BLaER1 treated with 17β-estradiol and CSF1 and Interleukin-3, amounts not matched to agents 10 nM and 100 nM (cell line): ENCODE data around the gene PINLYP.
"Not testable (repeated sequence)": the region's sequence is repeated elsewhere in the genome, so short reads cannot be mapped to it uniquely, and the experiment has no call there.

Experiments
- H3K27ac ChIP-seq, 11 experiments: shearing (Covaris generic); formaldehyde crosslinking; 2 replicates each; pipeline ENCODE4 v1.8.1; 2022
- H3K27me3 ChIP-seq, 11 experiments: shearing (Covaris generic); formaldehyde crosslinking; 2 replicates each; pipeline ENCODE4 v1.8.1; 2022
- H3K36me3 ChIP-seq, 11 experiments: shearing (Covaris generic); formaldehyde crosslinking; 2 replicates each; pipeline ENCODE4 v1.8.1; 2022
- H3K4me1 ChIP-seq, 10 experiments: shearing (Covaris generic); formaldehyde crosslinking; 2 replicates each; pipeline ENCODE4 v1.8.1; 2022
- H3K4me2 ChIP-seq, 11 experiments: shearing (Covaris generic); formaldehyde crosslinking; 2 replicates each; pipeline ENCODE4 v1.8.1; 2022
- H3K4me3 ChIP-seq, 10 experiments: shearing (Covaris generic); formaldehyde crosslinking; 2 replicates each; pipeline ENCODE4 v1.8.1; 2022
- H3K9ac ChIP-seq, 11 experiments: shearing (Covaris generic); formaldehyde crosslinking; 2 replicates each; pipeline ENCODE4 v1.8.1; 2022
- H3K9me3 ChIP-seq, 11 experiments: shearing (Covaris generic); formaldehyde crosslinking; replicated peaks in 1 of 11; 2 replicates each; pipeline ENCODE4 v1.8.1; 2022
- H4K20me1 ChIP-seq, 11 experiments: shearing (Covaris generic); formaldehyde crosslinking; 2 replicates each; pipeline ENCODE4 v1.8.1; 2022
- Cebpa-rat ChIP-seq, 11 experiments: shearing (Covaris generic); IDR thresholded peaks; 2 replicates each; pipeline ENCODE4 v1.8.1; 2022

Gene PINLYP

DNA sequence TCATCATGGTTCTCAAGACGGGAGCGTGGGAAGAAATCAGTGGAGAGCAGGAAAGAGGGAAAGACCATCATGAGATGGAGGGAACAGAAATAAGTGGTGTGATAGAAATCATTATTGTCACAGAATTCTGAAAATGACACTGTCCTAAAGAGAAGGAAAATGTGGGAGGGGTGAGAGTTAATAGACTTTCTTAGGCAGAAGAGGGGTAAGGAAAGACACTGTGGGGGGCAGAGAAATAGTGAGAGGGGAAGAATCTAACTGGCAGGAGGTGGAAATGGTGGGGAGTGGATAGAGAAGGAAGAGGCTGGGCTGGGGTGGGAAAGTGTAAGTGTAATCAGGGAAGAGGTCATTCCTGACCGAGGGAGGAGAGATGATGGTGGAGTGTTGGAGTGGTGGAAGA lies 3.2 kb downstream of the PINLYP start:
- Histone ChIP-seq H3K4me2 (peak overlapping the region in 8 of 11 experiments; percentile 69 to 97 (median 82); a peak in 3 of 22 replicates), H3K27me3 (no peaks in the 10 kb centered on the region), H3K9ac (no peak overlapping the region), H3K4me3 (no peak overlapping the region), H4K20me1 (no peaks in the 10 kb centered on the region), H3K9me3 (no peaks in the 10 kb centered on the region), H3K36me3 (peaks cover 0 to 7% (median 4%) of the 10 kb centered on the region in 11 experiments; a peak in 11 of 22 replicates), H3K27ac (no peak overlapping the region), H3K4me1 (peaks cover 58 to 78% (median 68%) of the 10 kb centered on the region in 10 experiments)
- TF ChIP-seq Cebpa-rat (IDR thresholded peaks at IDR 0.05), result no peak

DNA sequence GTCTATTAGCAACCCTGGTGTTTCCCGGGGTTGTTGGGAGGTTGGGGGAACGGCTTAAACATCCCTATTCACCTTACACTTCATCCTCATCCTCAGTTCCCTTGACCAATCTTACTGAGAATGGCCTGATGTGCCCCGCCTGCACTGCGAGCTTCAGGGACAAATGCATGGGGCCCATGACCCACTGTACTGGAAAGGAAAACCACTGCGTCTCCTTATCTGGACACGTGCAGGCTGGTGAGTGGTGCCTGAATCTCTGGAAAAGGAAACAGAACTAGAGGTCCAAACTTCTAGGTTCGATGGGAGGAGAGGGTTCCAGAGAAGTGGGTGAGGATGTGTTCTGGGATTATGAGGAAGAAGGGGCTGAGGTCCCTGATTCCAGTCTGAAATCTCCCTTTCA lies 5.9 kb downstream of the PINLYP start:
- TF ChIP-seq Cebpa-rat (IDR thresholded peaks at IDR 0.05), result no peak
- H3K27ac ChIP-seq, result peak overlapping the region in 8 of 11 experiments; percentile 64 to 87 (median 82); a peak in 16 of 22 replicates
- H3K4me2 ChIP-seq, result peak overlapping the region; percentile 41 to 78 (median 64)
- peaks cover under 1 to 13% (median 11%) of the 10 kb centered on the region in 11 experiments; a peak in 19 of 22 replicates for H3K36me3 ChIP-seq
- peak overlapping the region in 3 of 11 experiments; percentile 3 to 27 (median 14); a peak in 5 of 22 replicates for H3K9ac ChIP-seq
- peaks cover 65 to 84% (median 74%) of the 10 kb centered on the region in 10 experiments for H3K4me1 ChIP-seq
- H3K9me3 ChIP-seq, result peaks cover 0 to 15% (median 9%) of the 10 kb centered on the region in 11 experiments; a peak in 13 of 22 replicates
- H4K20me1 ChIP-seq, result no peaks in the 10 kb centered on the region
- H3K4me3 ChIP-seq, result no peak overlapping the region
- no peaks in the 10 kb centered on the region for H3K27me3 ChIP-seq

DNA sequence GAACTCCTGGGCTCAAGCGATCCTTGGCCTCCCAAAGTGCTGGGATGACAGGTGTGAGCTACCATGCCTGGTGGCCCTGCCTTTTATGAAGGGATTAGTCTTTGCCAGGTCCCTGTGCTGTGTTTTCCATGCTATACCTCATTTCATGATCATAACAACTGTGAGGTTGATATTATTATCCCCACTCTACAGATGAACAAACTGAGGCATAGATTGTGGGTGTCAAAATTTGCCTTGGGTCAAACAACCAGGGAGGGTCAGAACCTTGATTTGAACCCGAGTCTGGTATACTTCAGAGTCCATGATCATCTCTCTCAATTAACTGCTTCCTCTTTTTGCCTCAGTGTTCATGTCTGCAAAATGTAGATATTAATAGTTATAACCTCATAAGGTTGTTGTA lies 6.9 kb downstream of the PINLYP start:
- no peak overlapping the region for H3K4me3 ChIP-seq
- H3K36me3 ChIP-seq, result peaks cover 9 to 24% (median 19%) of the 10 kb centered on the region in 11 experiments; a peak in 20 of 22 replicates
- H3K27me3 ChIP-seq, result no peaks in the 10 kb centered on the region
- H3K9ac ChIP-seq, result no peak overlapping the region
- H3K4me2 ChIP-seq, result peak overlapping the region; percentile 41 to 78 (median 64); a peak in 20 of 22 replicates
- peaks cover 0 to 17% (median 9%) of the 10 kb centered on the region in 11 experiments; a peak in 13 of 22 replicates for H3K9me3 ChIP-seq
- H4K20me1 ChIP-seq, result no peaks in the 10 kb centered on the region
- peaks cover 63 to 81% (median 74%) of the 10 kb centered on the region in 10 experiments for H3K4me1 ChIP-seq
- TF ChIP-seq Cebpa-rat (IDR thresholded peaks at IDR 0.05), result no peak
- peak overlapping the region in 3 of 11 experiments; percentile 4 to 77 (median 64); a peak in 1 of 22 replicates for H3K27ac ChIP-seq

DNA sequence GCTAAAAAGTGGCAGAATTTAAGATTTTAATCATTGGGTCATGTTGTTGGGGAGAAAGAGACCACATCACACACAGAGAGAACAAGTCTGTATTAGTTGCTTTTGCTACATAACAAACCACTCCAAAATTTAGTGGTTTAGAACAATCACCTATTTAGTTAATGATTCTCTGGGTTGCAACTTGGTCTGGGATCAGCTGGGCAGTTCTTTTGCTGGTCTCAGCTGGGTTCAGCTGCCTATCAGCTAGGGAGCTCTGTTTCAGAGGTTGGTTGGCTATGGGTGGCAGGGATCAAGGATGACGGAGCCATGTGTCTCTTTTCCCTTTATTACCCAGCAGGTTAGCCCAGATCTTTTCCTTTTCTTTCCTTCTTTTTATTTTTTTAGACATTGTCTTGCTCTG lies 8.9 kb downstream of the PINLYP start:
- H4K20me1 ChIP-seq, result peaks cover 0 to 8% (median 0%) of the 10 kb centered on the region in 11 experiments; a peak in 4 of 22 replicates
- H3K27me3 ChIP-seq, result no peaks in the 10 kb centered on the region
- TF ChIP-seq Cebpa-rat (IDR thresholded peaks at IDR 0.05), result no peak
- H3K4me2 ChIP-seq, result peak overlapping the region; percentile 47 to 66 (median 59)
- peaks cover 15 to 38% (median 32%) of the 10 kb centered on the region in 11 experiments; a peak in 21 of 22 replicates for H3K36me3 ChIP-seq
- H3K27ac ChIP-seq, result peak overlapping the region; percentile 55 to 79 (median 65)
- peak overlapping the region; percentile 8 to 55 (median 25); a peak in 12 of 22 replicates for H3K9ac ChIP-seq
- H3K4me1 ChIP-seq, result peaks cover 57 to 71% (median 68%) of the 10 kb centered on the region in 10 experiments
- no peak overlapping the region; a peak in 1 of 20 replicates for H3K4me3 ChIP-seq
- H3K9me3 ChIP-seq, result peaks cover 0 to 17% (median 9%) of the 10 kb centered on the region in 11 experiments; a peak in 13 of 22 replicates

DNA sequence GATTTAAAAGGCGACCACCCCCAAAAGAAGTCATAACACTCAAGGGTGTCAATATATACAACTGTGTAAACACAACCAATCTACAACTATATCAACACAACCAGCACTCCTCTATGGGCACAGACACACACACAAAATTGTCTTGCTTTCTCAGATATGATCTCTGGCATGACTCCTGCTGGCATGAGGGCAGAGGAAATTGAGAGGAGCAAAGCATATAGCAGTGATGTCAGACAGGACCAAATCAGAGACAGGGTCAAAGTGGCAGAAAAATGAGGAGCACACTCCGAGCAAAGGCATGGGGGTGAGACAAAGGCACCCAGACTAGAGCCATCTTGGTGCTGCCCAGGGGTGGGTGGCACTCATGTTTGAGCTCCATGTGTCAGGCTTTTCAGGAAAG lies 10.7 kb downstream of the PINLYP start:
- Histone ChIP-seq H3K4me3 (no peak overlapping the region), H4K20me1 (peaks cover 0 to 26% (median 11%) of the 10 kb centered on the region in 11 experiments; a peak in 11 of 22 replicates), H3K27me3 (no peaks in the 10 kb centered on the region), H3K9me3 (peaks cover 0 to 17% (median 9%) of the 10 kb centered on the region in 11 experiments; a peak in 13 of 22 replicates), H3K9ac (no peak overlapping the region), H3K36me3 (peaks cover 32 to 57% (median 50%) of the 10 kb centered on the region in 11 experiments), H3K4me1 (peaks cover 54 to 73% (median 65%) of the 10 kb centered on the region in 10 experiments), H3K27ac (0 out of 22 replicates have a peak overlapping the region, but pooled peaks of 2 of the 11 experiments have one; percentile 36 to 64), H3K4me2 (peak overlapping the region in 5 of 11 experiments; percentile 13 to 66 (median 24); a peak in 3 of 22 replicates)
- no peak for TF ChIP-seq Cebpa-rat (IDR thresholded peaks at IDR 0.05)

DNA sequence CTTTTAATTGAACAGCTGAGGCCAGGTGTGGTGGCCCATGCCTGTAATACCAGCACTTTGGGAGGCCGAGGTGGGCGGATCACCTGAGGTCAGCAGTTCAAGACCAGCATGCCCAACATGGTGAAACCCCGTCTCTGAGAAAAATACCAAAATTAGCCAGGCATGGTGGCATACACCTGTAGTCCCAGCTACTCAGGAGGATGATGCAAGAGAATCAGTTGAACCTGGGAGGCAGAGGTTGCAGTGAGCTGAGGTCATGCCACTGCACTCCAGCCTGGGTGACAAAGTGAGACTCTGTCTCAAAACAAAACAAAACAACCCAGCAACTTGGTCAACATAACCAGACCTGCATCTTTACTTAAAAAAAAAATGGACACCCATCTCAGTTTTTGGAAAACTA lies 11.4 kb downstream of the PINLYP start:
- not testable (repeated sequence) for H3K9ac ChIP-seq, H3K27me3 ChIP-seq, H3K4me3 ChIP-seq, H3K27ac ChIP-seq
- Histone ChIP-seq H3K36me3 (peaks cover 39 to 64% (median 57%) of the 10 kb centered on the region in 11 experiments), H3K9me3 (peaks cover 0 to 17% (median 9%) of the 10 kb centered on the region in 11 experiments; a peak in 13 of 22 replicates), H3K4me2 (peak overlapping the region in 2 of 11 experiments; percentile 24 to 66; a peak in 1 of 22 replicates), H3K4me1 (peaks cover 47 to 68% (median 59%) of the 10 kb centered on the region in 10 experiments), H4K20me1 (peaks cover 0 to 31% (median 12%) of the 10 kb centered on the region in 11 experiments; a peak in 14 of 22 replicates)

GRCh38 chr19:43589277-43589676 lies 13.7 kb downstream of the PINLYP start:
- Histone ChIP-seq H3K9ac (no peak overlapping the region), H3K36me3 (peaks cover 62 to 86% (median 79%) of the 10 kb centered on the region in 11 experiments), H3K4me1 (peaks cover 39 to 58% (median 51%) of the 10 kb centered on the region in 10 experiments), H4K20me1 (peaks cover 0 to 54% (median 30%) of the 10 kb centered on the region in 11 experiments; a peak in 17 of 22 replicates), H3K4me2 (peak overlapping the region in 1 of 11 experiments; percentile 38; a peak in 1 of 22 replicates), H3K9me3 (peaks cover 0 to 17% (median 9%) of the 10 kb centered on the region in 11 experiments; a peak in 13 of 22 replicates), H3K27me3 (no peaks in the 10 kb centered on the region), H3K27ac (no peak overlapping the region), H3K4me3 (no peak overlapping the region)
- TF ChIP-seq Cebpa-rat (IDR thresholded peaks at IDR 0.05), result no peak

- H3K4me1 ChIP-seq, result peaks cover 37 to 58% (median 50%) of the 10 kb centered on the region in 10 experiments
- no peak for TF ChIP-seq Cebpa-rat (IDR thresholded peaks at IDR 0.05)
- no peaks in the 10 kb centered on the region for H3K27me3 ChIP-seq
- H3K4me2 ChIP-seq, result peak overlapping the region in 7 of 11 experiments; percentile 10 to 53 (median 28); a peak in 11 of 22 replicates
- H3K9me3 ChIP-seq, result peaks cover 0 to 17% (median 9%) of the 10 kb centered on the region in 11 experiments; a peak in 13 of 22 replicates
- no peak overlapping the region for H3K27ac ChIP-seq
- H4K20me1 ChIP-seq, result peaks cover 0 to 58% (median 32%) of the 10 kb centered on the region in 11 experiments; a peak in 17 of 22 replicates
- no peak overlapping the region for H3K4me3 ChIP-seq
- H3K9ac ChIP-seq, result no peak overlapping the region
- peaks cover 63 to 89% (median 80%) of the 10 kb centered on the region in 11 experiments for H3K36me3 ChIP-seq
These were observed 14.1 kb downstream of the PINLYP start for GRCh38 chr19:43589678-43590077.
